A549 (cell line): ENCODE results near the gene UCHL5. TPM values are rescaled to one million over a fixed set of nuclear protein-coding genes. Genes with fewer than 3 reads are reported as not detected.

Experiments used
- ATAC-seq, 2 experiments: fragments of 200-7000 bp in 1 of 2; fragments of >200 bp in 1 of 2; cut with Nextera tagmentation in 1 of 2; cut with Tn5 transposase in 1 of 2; 3 replicates each; pipeline versions ENCODE4 v1.8.0 to v1.9.1; 2018 to 2020; ENCODE audit warnings: mild to moderate bottlenecking in 1 of 2, moderate library complexity in 1 of 2
- CTCF ChIA-PET: fragments of 300-600 bp; sonication (Branson Sonifier 250); formaldehyde crosslinking; extraction: SDS; loops from one replicate; lab custom pipeline; 2021; ENCODE audit warnings: antibody characterized with exemption, inconsistent platforms; lab: Yijun Ruan, JAX
- POLR2A ChIA-PET: fragments of 350-600 bp; formaldehyde crosslinking; extraction: SDS; loops from one replicate; lab custom pipeline; 2021; ENCODE audit warnings: antibody characterized with exemption, inconsistent platforms; lab: Yijun Ruan, JAX
- DNase-seq, 2 experiments: peaks; one replicate each; pipeline versions ENCODE4 v3.0.0 to v3.0.0-alpha.2; 2011 to 2016; ENCODE audit warnings: low read depth in 1 of 2, low spot score in 1 of 2
- FAIRE-seq: peaks from 2 replicates; lab custom pipeline; 2011; peaks lifted over from hg19 to GRCh38; lab: Jason Lieb, UNC
- H3K27ac ChIP-seq, 2 experiments: fragments of >200 bp; sonication (Bioruptor Twin); formaldehyde crosslinking; 3 replicates each; pipeline ENCODE4 v1.5.1; 2016 to 2017
- H3K4me1 ChIP-seq: fragments of >200 bp; sonication (Bioruptor Twin); formaldehyde crosslinking; 3 replicates; pipeline ENCODE4 v1.6.1; 2016
- H3K4me2 ChIP-seq: fragments of >200 bp; sonication (Bioruptor Twin); formaldehyde crosslinking; 3 replicates; pipeline ENCODE4 v1.6.1; 2016
- H3K4me3 ChIP-seq: fragments of >200 bp; sonication (Bioruptor Twin); formaldehyde crosslinking; 3 replicates; pipeline ENCODE4 v1.5.1; 2016
- H3K9me3 ChIP-seq: fragments of >200 bp; sonication (Bioruptor Twin); formaldehyde crosslinking; 3 replicates; pipeline ENCODE4 v1.6.1; 2016
- ATOH8 ChIP-seq: fragments of 250-450 bp; sonication (Bioruptor Pico); IDR thresholded peaks from 2 replicates; pipeline ENCODE4 v1.5.0; 2020; ENCODE audit warnings: low read depth, mild to moderate bottlenecking, moderate library complexity
- EHMT2 ChIP-seq: fragments of 200-600 bp; sonication (generic); IDR thresholded peaks from 2 replicates; pipeline ENCODE4 v1.6.1; 2016; ENCODE audit warnings: antibody characterized with exemption, low read depth, mild to moderate bottlenecking, moderate library complexity
- ESRRA ChIP-seq: fragments of 150-350 bp; IDR thresholded peaks from 2 replicates; pipeline ENCODE4 v1.6.1; 2014; ENCODE audit warnings: mild to moderate bottlenecking, low read length, borderline replicate concordance
- GATA3 ChIP-seq: IDR thresholded peaks from 2 replicates; pipeline ENCODE4 v1.6.1; 2012; ENCODE audit warnings: borderline replicate concordance
- HDAC2 ChIP-seq: fragments of 200-600 bp; sonication (generic); IDR thresholded peaks from 2 replicates; pipeline ENCODE4 v1.6.1; 2016
- HMGXB4 ChIP-seq: fragments of 250-450 bp; sonication (Bioruptor Pico); IDR thresholded peaks from 2 replicates; pipeline ENCODE4 v1.5.0; 2021; ENCODE audit warnings: mild to moderate bottlenecking, moderate library complexity, borderline replicate concordance
- JUN ChIP-seq, 2 experiments: fragments of >200 bp; sonication (Bioruptor Twin); formaldehyde crosslinking; IDR thresholded peaks; 2 replicates in 1 of 2; 3 replicates in 1 of 2; pipeline ENCODE4 v1.6.1; 2016 to 2017
- KDM1A ChIP-seq: fragments of 200-600 bp; sonication (generic); IDR thresholded peaks from 2 replicates; pipeline ENCODE4 v1.6.1; 2016; ENCODE audit warnings: low read depth, mild to moderate bottlenecking
- MYC ChIP-seq: IDR thresholded peaks from 2 replicates; pipeline ENCODE4 v1.6.1; 2012; ENCODE audit warnings: mild to moderate bottlenecking, inconsistent platforms, low read length, improper control_type of control experiment, borderline replicate concordance
- NFE2L2 ChIP-seq: fragments of 150-350 bp; conservative IDR thresholded peaks from 2 replicates; pipeline ENCODE4 v1.6.1; 2014; ENCODE audit warnings: low read length
- PHF8 ChIP-seq: fragments of 200-600 bp; sonication (generic); IDR thresholded peaks from 2 replicates; pipeline ENCODE4 v1.6.1; 2016; ENCODE audit warnings: low read depth, mild to moderate bottlenecking, antibody characterized with exemption, moderate library complexity, borderline replicate concordance
- RAD21 ChIP-seq, 2 experiments: fragments of >200 bp in 1 of 2; sonication (Bioruptor Twin) in 1 of 2; formaldehyde crosslinking in 1 of 2; IDR thresholded peaks in 1 of 2; conservative IDR thresholded peaks in 1 of 2; 2 replicates in 1 of 2; 3 replicates in 1 of 2; pipeline ENCODE4 v1.6.1; 2012 to 2018; ENCODE audit warnings: inconsistent platforms in 1 of 2
- RCOR1 ChIP-seq: fragments of 150-350 bp; IDR thresholded peaks from 2 replicates; pipeline ENCODE4 v1.6.1; 2014; ENCODE audit warnings: antibody characterized with exemption, low read length, low read depth
- SMC3 ChIP-seq: fragments of >200 bp; sonication (Bioruptor Twin); formaldehyde crosslinking; IDR thresholded peaks from 3 replicates; pipeline ENCODE4 v1.6.1; 2018; ENCODE audit warnings: inconsistent platforms
- ZNF302 ChIP-seq: fragments of 250-450 bp; sonication (Bioruptor Pico); IDR thresholded peaks from 2 replicates; pipeline ENCODE4 v1.9.0; 2021; ENCODE audit warnings: inconsistent platforms, mild to moderate bottlenecking, moderate library complexity
- WGBS: methylation state at CpG from one replicate; pipeline ENCODE4 v1.1.6; 2017; ENCODE audit errors: missing lambda C conversion rate; 5-methylcytosine and 5-hydroxymethylcytosine counted together
- polyA plus RNA-seq, 4 experiments: library from polyadenylated mRNA; depleted of rRNA in 3 of 4; stranded (reverse); fragments of >200 nt; fragmentation: RNase III in 1 of 4; extraction: RNeasy Plus Mini Kit Qiagen cat#74134 plus additional on column Dnase treatment in 1 of 4; gene quantifications; 2 replicates in 3 of 4; 3 replicates in 1 of 4; pipeline ENCODE4 v1.2.3, GENCODE V29; 2011 to 2017
- small RNA-seq, 6 experiments: library from RNA; depleted of rRNA; stranded (forward); fragments of <200 nt; gene quantifications; one replicate each; pipeline ENCODE3, GENCODE V24; 2012

The UCHL5 gene
- polyA plus RNA-seq, 2 of the 4 experiments (the other 2 are of a cell fraction): 53.0 to 68.3 TPM

GRCh38 chr1:192966073-192966472 lies 93.1 kb downstream of the UCHL5 start:
- WGBS: 81% methylated on average over 2 of the region's 2 CpGs
- CTCF ChIA-PET: no interaction called here
- FAIRE-seq: no peak
- POLR2A ChIA-PET: no interaction called here
- no peak overlapping the region for H3K27ac ChIP-seq
- DNase-seq: no peak
- H3K4me3 ChIP-seq: no peak overlapping the region
- ATAC-seq: no peak
- no peaks in the 10 kb centered on the region for H3K4me1 ChIP-seq
- H3K9me3 ChIP-seq: no peaks in the 10 kb centered on the region
- H3K4me2 ChIP-seq: no peak overlapping the region
- TF ChIP-seq GATA3: no peak

GRCh38 chr1:192962901-192963300 lies 96.3 kb downstream of the UCHL5 start:
- FAIRE-seq: no peak
- 65% methylated on average over 2 of the region's 2 CpGs for WGBS
- no peaks in the 10 kb centered on the region for H3K9me3 ChIP-seq
- ATAC-seq: no peak
- no peak overlapping the region for H3K27ac ChIP-seq
- no peak overlapping the region for H3K4me2 ChIP-seq
- CTCF ChIA-PET: no interaction called here
- no peak for DNase-seq
- no peak for TF ChIP-seq EHMT2
- TF ChIP-seq ZNF302 (CRISPR knock-in tag): no peak
- TF ChIP-seq GATA3: no peak
- no peak for TF ChIP-seq RAD21 (conservative IDR thresholded peaks at IDR 0.05 in 1 of 2, IDR thresholded peaks at IDR 0.05 in 1 of 2)
- no peak for TF ChIP-seq SMC3
- no peak for TF ChIP-seq ATOH8 (CRISPR knock-in tag)
- no peak for TF ChIP-seq KDM1A
- no peak for TF ChIP-seq PHF8
- no peak for TF ChIP-seq HMGXB4 (CRISPR knock-in tag)
- TF ChIP-seq HDAC2: no peak
- no peak for TF ChIP-seq RCOR1
- no peak for TF ChIP-seq NFE2L2
- no peak for TF ChIP-seq JUN (IDR thresholded peaks at IDR 0.05)
- no peak for TF ChIP-seq ESRRA
- TF ChIP-seq MYC: no peak
- H3K4me1 ChIP-seq: no peaks in the 10 kb centered on the region
- POLR2A ChIA-PET: no interaction called here
- H3K4me3 ChIP-seq: no peak overlapping the region

Small RNAs within 50 kb of the gene (small RNA-seq; reads per million reads assigned to genes)
- 0 to 3.1 (median 1.5) reads per million in 6 experiments for gene SCARNA18B

Other genes starting within 250 kb of the UCHL5 start
- gene RO60, start 252 bp upstream of the UCHL5 start, polyA plus RNA-seq (2011; rRNA removed): 37.4 and 47.1 TPM in 2 replicates
- gene RO60, start 252 bp upstream of the UCHL5 start, polyA plus RNA-seq (2017; fragmentation: RNase III; extraction: RNeasy Plus Mini Kit Qiagen cat#74134 plus additional on column Dnase treatment): 29.6 to 32.0 TPM (median 30.0 TPM) in 3 replicates
- 33.5 and 64.8 TPM in 2 replicates for gene GLRX2, start 46.1 kb upstream of the UCHL5 start, polyA plus RNA-seq (2011; rRNA removed)
- gene GLRX2, start 46.1 kb upstream of the UCHL5 start, polyA plus RNA-seq (2017; fragmentation: RNase III; extraction: RNeasy Plus Mini Kit Qiagen cat#74134 plus additional on column Dnase treatment): 48.8 to 52.4 TPM (median 49.8 TPM) in 3 replicates
- gene CDC73, start 62.7 kb upstream of the UCHL5 start, polyA plus RNA-seq (2011; rRNA removed): 53.6 and 77.9 TPM in 2 replicates
- gene CDC73, start 62.7 kb upstream of the UCHL5 start, polyA plus RNA-seq (2017; fragmentation: RNase III; extraction: RNeasy Plus Mini Kit Qiagen cat#74134 plus additional on column Dnase treatment): 37.0 to 43.1 TPM (median 42.2 TPM) in 3 replicates
- gene B3GALT2, start 127.3 kb upstream of the UCHL5 start, polyA plus RNA-seq (2011; rRNA removed): not detected in 2 replicates
- not detected in 3 replicates for gene B3GALT2, start 127.3 kb upstream of the UCHL5 start, polyA plus RNA-seq (2017; fragmentation: RNase III; extraction: RNeasy Plus Mini Kit Qiagen cat#74134 plus additional on column Dnase treatment)